ENCODE measurements around the gene HFE.
"Not testable (repeated sequence)": the region's sequence is repeated elsewhere in the genome, so short reads cannot be mapped to it uniquely, and the experiment has no call there.

The HFE gene

GRCh38 chr6:26059941-26060340 is 27.3 kb upstream of the HFE start:
- DNase-seq (ENCODE audit: low read depth), result no peak

GRCh38 chr6:26064619-26065257 is 22.5 kb upstream of the HFE start:
- DNase-seq (ENCODE audit: low read depth), result no peak

- DNase-seq (ENCODE audit: low read depth), result peak; percentile 60
Observed at GRCh38 chr6:26065952-26066380, 21.3 kb upstream of the HFE start.

GRCh38 chr6:26067367-26067766 is 19.9 kb upstream of the HFE start:
- no peak for DNase-seq (ENCODE audit: low read depth)

- no peak for DNase-seq (ENCODE audit: low read depth)
Observed at GRCh38 chr6:26068036-26068435, 19.2 kb upstream of the HFE start.

- no peak for DNase-seq (ENCODE audit: low read depth)
Observed at GRCh38 chr6:26071135-26071534, 16.1 kb upstream of the HFE start.

- no peak for DNase-seq (ENCODE audit: low read depth)
Observed at GRCh38 chr6:26075063-26075717, 12.0 kb upstream of the HFE start.

- not testable (repeated sequence) for DNase-seq (ENCODE audit: low read depth)
Observed at GRCh38 chr6:26078066-26078465, 9.2 kb upstream of the HFE start.

- DNase-seq (ENCODE audit: low read depth), result not testable (repeated sequence)
Observed at GRCh38 chr6:26081096-26081495, 6.1 kb upstream of the HFE start.

GRCh38 chr6:26086211-26086610 is 1.0 kb upstream of the HFE start:
- no peak for DNase-seq (ENCODE audit: low read depth)

GRCh38 chr6:26088344-26088743 is 1.1 kb downstream of the HFE start:
- DNase-seq (ENCODE audit: low read depth), result no peak

GRCh38 chr6:26089272-26089671 is 2.0 kb downstream of the HFE start:
- no peak for DNase-seq (ENCODE audit: low read depth)

- DNase-seq (ENCODE audit: low read depth), result no peak
Observed at GRCh38 chr6:26092443-26092842, 5.2 kb downstream of the HFE start.

- DNase-seq (ENCODE audit: low read depth), result no peak
Observed at GRCh38 chr6:26094036-26094435, 6.8 kb downstream of the HFE start.

GRCh38 chr6:26097268-26097875 is 10.1 kb downstream of the HFE start:
- no peak for DNase-seq (ENCODE audit: low read depth)

- DNase-seq (ENCODE audit: low read depth), result no peak
Observed at GRCh38 chr6:26103141-26103769, 16.0 kb downstream of the HFE start.

GRCh38 chr6:26103770-26104456 is 16.7 kb downstream of the HFE start:
- peak; percentile 94 for DNase-seq (ENCODE audit: low read depth)

GRCh38 chr6:26104457-26105108 is 17.4 kb downstream of the HFE start:
- no peak for DNase-seq (ENCODE audit: low read depth)

GRCh38 chr6:26105109-26105730 is 18.0 kb downstream of the HFE start:
- no peak for DNase-seq (ENCODE audit: low read depth)

GRCh38 chr6:26105842-26106241 is 18.6 kb downstream of the HFE start:
- no peak for DNase-seq (ENCODE audit: low read depth)

GRCh38 chr6:26107935-26108334 is 20.7 kb downstream of the HFE start:
- no peak for DNase-seq (ENCODE audit: low read depth)

Measured in HS-5 (cell line).